GM18873 (cell line): ENCODE results near the gene TMEM237.
A peak's percentile ranks its signal among the peaks of the same experiment; 100 is the strongest.

Experiments
- ATAC-seq: cut with Tn5 transposase; IDR thresholded peaks from one replicate; pipeline ENCODE4 v1.9.1; 2021; ENCODE audit warnings: mild to moderate bottlenecking, moderate library complexity, moderate number of reproducible peaks; ENCODE audit not compliant: unreplicated experiment, low FRiP score

Gene TMEM237

DNA sequence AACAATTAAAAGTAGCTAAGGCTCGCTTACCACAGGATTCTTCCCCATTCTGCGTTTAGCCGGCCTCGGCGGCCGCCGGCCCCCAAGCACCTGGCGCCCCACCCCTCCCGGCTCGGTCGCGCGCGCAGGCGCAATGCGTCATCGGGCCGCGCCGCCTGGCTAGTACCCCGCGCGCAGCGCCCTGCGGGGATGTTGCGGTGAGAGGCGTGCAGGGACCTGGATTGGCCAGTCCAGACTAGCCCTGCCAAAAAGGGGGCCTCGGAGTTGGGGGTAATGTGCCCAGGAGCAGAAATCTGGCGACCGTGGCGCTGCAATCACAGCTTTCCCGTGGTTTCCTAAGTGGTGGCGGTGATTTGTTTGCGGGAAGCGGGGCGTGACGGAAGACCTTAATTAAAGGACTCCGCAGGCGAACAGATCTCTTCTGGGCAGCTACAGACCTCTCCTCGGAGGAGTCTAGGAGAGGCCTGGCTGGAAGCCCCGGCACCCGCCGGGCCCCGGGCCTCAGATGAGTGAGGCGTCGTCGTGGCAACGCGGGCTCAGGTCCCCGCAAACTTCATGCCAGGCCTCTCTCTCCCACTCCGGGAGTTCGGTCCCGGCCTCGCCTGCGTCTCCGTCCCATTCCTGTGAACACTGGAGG is 606 bp downstream of the TMEM237 start:
- peak; percentile 49 for ATAC-seq

GRCh38 chr2:201642086-201642578 is 1.2 kb downstream of the TMEM237 start:
- peak; percentile 36 for ATAC-seq

- no peak for ATAC-seq
These were observed 4.1 kb downstream of the TMEM237 start for GRCh38 chr2:201639205-201639604.

GRCh38 chr2:201638326-201638725 is 5.0 kb downstream of the TMEM237 start:
- no peak for ATAC-seq

- ATAC-seq = no peak
These were observed 9.5 kb downstream of the TMEM237 start for GRCh38 chr2:201633661-201634249.

GRCh38 chr2:201631041-201631440 is 12.3 kb downstream of the TMEM237 start:
- ATAC-seq = no peak

- no peak for ATAC-seq
These were observed 12.7 kb downstream of the TMEM237 start for GRCh38 chr2:201630577-201630976.

DNA sequence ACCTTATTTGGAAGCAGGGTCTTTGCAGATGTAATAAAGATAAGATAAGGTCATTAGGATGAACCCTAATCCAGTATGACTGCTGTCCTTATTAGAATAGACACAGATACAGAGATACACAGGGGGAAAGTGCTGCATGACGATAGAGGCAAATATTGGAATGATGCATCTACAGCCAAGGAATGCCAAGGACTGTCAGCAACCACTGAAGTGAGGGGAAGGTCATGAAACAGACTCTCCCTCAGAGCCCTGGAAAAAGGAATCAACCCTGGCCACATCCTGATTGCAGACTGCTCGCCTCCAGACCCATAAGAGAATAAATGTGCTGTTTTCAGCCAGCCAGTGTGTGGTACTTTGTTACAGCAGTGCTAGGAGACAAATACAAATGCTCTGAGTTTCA is 14.8 kb downstream of the TMEM237 start:
- ATAC-seq = no peak

DNA sequence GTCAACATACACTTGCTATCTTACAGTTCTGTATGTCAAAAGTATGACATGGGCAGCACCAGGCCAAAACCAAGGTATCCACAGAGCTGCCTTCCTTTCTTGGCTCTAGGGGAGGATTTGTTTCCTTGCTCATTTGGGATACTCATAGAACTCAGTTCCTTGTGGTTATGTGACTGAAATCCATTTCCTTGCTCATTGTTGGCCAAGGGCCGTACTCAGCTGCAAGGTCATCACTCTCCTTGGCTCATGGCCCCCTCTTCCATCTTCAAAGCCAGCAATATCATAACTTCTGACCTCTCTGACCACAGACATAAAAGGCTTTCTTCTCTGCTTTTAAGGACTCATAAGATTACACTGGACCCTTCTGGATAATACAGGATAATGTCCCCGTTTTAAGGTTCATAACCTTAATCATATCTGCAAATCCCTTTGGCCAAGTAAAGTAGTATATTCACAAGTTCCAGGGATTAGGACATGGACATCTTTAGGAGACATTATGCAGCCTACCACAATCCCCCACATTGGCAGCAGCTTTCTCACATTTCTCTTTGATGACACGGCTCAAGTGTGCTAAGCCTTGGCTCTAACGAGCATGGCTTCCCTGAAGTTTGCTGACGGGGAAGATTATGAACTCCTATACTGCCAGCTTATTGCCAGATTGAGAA is 20.9 kb downstream of the TMEM237 start:
- no peak for ATAC-seq

- no peak for ATAC-seq
These were observed 21.9 kb downstream of the TMEM237 start for GRCh38 chr2:201621293-201621999.

GRCh38 chr2:201618744-201619662 is 24.3 kb downstream of the TMEM237 start:
- no peak for ATAC-seq

DNA sequence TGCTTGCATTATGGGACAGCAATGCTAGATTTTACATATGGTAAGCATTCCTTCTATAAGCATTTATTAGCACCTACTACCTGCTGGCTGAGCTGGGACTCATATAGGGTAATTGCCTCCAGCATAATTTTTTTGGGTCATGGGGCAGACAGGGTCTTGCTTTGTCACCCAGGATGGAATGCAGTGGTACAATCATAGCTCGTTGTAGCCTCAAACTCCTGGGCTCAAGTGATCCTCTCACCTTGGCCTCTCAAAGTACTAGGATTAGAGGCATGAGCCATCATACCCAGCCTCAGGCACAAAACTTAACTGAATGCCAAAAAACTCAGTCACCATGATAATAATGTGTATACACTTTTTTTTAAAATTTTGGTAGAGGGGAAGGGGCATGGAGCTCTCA is 35.3 kb downstream of the TMEM237 start:
- no peak for ATAC-seq

GRCh38 chr2:201607568-201607967 is 35.7 kb downstream of the TMEM237 start:
- ATAC-seq = no peak

DNA sequence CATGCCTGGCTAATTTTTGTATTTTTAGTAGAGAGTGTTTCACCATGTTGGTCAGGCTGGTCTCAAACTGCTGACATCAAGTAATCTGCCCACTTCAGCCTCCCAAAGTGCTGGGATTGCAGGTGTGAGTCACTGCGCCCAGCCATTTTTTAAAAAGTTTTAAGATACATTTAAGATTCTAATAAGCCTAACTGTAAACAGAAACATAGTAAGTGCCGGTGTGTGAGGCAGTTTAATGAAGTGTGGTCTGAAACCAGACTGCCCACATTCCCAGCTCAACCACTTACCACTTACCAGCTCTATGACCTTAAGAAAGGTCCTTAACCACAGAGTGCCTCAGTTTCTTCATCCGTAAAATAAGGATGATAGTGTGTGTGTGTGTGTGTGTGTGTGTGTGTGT is 42.4 kb downstream of the TMEM237 start:
- no peak for ATAC-seq

- ATAC-seq = no peak
These were observed 45.9 kb downstream of the TMEM237 start for GRCh38 chr2:201597397-201597796.

DNA sequence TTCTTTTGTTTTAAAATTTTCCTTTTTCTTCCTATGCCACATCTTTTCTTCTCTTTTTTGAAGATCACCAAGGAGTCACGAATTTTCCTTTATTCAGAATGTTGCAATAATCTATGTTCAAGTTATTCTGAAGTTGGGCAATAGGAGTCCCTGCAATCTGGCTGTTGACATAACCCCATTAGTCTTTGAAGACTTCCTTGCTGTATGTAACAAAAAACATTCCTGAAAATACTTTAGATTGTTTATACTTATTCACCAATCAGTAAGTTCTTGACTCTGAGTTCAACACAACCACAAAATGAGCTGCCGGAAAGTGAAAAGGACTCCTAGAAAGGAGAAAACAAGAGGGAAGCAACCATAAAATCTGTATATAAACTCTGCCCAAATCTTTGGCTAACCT is 62.8 kb downstream of the TMEM237 start:
- ATAC-seq = no peak

DNA sequence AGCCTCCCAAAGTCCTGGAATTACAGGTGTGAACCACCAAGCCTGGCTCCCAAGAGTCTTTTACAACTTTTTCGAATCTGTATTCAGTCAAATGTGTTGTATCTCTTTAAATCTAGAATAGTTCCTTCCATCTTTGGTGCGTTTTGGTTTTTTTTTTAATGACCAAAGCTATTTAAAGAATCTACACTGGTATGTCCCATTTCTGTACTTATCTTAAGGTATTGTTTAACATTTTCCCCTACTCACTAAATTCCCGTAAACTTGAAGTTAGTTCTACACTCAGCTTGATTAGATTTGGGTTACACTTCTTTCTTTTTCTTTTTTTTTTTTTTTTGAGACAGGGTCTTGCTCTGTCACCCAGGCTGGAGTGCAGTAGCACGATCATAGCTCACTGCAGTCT is 63.8 kb downstream of the TMEM237 start:
- ATAC-seq = no peak

DNA sequence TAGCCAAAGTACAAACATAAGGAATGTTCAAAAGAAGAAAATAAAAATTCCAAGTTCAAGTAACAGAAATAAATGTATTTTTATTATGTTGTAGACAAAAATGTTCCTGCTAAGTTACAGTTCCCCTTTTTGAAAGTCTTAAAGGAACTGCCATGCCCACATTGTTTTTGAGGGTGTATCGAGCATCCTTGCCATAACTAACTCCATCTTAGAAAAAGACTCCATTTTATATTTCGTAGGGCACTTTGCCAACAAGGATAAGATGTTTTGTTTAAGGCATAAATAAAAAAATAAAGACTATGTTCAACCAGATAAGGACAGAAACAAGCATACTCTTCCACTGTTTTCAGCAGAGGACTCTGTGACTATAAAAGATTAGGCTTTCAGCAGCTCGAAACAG is 67.3 kb downstream of the TMEM237 start:
- ATAC-seq = no peak

- ATAC-seq = no peak
These were observed 68.5 kb downstream of the TMEM237 start for GRCh38 chr2:201574766-201575165.

DNA sequence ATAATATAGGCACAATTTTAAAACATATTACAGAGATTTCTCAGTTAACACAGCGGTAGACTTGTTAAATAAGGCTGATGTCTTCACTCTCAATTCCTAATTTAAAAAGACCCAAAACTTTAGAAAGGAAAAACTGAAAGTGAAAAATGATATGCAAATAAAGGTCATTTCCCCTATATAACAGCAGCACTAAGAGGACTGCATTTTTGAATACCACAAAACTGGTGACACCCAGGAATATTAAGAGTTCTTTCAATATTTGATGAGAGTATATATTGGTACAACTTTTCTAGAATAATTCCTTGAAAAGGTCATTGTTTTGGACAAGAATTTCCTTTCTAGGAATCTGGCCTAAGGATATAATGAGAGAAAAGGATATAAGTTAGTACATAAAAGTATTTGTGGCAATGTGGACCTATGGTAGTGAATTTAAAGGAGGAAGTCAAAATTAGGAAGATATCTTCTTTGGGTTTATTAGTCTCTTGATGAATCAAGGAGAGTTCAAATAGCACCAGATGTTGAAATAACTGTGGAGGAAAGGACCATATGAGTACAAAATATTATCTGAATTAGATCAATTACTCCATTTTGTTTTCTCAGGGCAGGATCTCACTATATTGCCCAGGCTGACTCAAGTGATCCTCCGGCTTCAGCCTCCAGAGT is 70.3 kb downstream of the TMEM237 start:
- no peak for ATAC-seq
